ENCODE measurements around the gene POLR2H.
"Not testable (repeated sequence)": the region's sequence is repeated elsewhere in the genome, so short reads cannot be mapped to it uniquely, and the experiment has no call there.

POLR2H gene

GRCh38 chr3:184335661-184336546, 25.6 kb upstream of the POLR2H start:
- peak; percentile 82 for DNase-seq (ENCODE audit: low read depth)

GRCh38 chr3:184336547-184337398, 24.7 kb upstream of the POLR2H start:
- no peak for DNase-seq (ENCODE audit: low read depth)

- no peak for DNase-seq (ENCODE audit: low read depth)
These were observed 24.2 kb upstream of the POLR2H start, which contains the start of gene FAM131A for GRCh38 chr3:184337399-184337714. Gene FAM131A (plus strand): TSS chr3:184337600. CDS start chr3:184337631, 31 bp downstream.

GRCh38 chr3:184337981-184338380, 23.5 kb upstream of the POLR2H start:
- no peak for DNase-seq (ENCODE audit: low read depth)

- DNase-seq (ENCODE audit: low read depth) = no peak
These were observed 23.0 kb upstream of the POLR2H start for GRCh38 chr3:184338511-184338945.

- DNase-seq (ENCODE audit: low read depth) = no peak
These were observed 22.5 kb upstream of the POLR2H start for GRCh38 chr3:184339001-184339400.

GRCh38 chr3:184339451-184340135, 21.9 kb upstream of the POLR2H start:
- DNase-seq (ENCODE audit: low read depth) = not testable (repeated sequence)

GRCh38 chr3:184341925-184342324, 19.6 kb upstream of the POLR2H start:
- DNase-seq (ENCODE audit: low read depth) = no peak

- no peak for DNase-seq (ENCODE audit: low read depth)
These were observed 18.2 kb upstream of the POLR2H start for GRCh38 chr3:184343200-184343876.

- no peak for DNase-seq (ENCODE audit: low read depth)
These were observed 16.8 kb upstream of the POLR2H start for GRCh38 chr3:184344579-184345316.

GRCh38 chr3:184345317-184346144, 16.0 kb upstream of the POLR2H start:
- DNase-seq (ENCODE audit: low read depth) = no peak

GRCh38 chr3:184346480-184347190, 14.9 kb upstream of the POLR2H start:
- DNase-seq (ENCODE audit: low read depth) = no peak

- no peak for DNase-seq (ENCODE audit: low read depth)
These were observed 14.0 kb upstream of the POLR2H start for GRCh38 chr3:184347321-184348056.

- DNase-seq (ENCODE audit: low read depth) = no peak
These were observed 13.5 kb upstream of the POLR2H start for GRCh38 chr3:184348057-184348382.

- DNase-seq (ENCODE audit: low read depth) = no peak
These were observed 11.7 kb upstream of the POLR2H start for GRCh38 chr3:184349563-184350470.

GRCh38 chr3:184350618-184351017, 10.9 kb upstream of the POLR2H start:
- no peak for DNase-seq (ENCODE audit: low read depth)

GRCh38 chr3:184351511-184352148, 9.9 kb upstream of the POLR2H start:
- DNase-seq (ENCODE audit: low read depth) = no peak
